DOHH2 (cell line): ENCODE results near the gene ITGB8.

Experiments
- H3F3A ChIP-seq: fragments of 200-600 bp; sonication (generic), shearing (Covaris generic); 2 replicates; pipeline ENCODE4 v1.6.0; 2016; ENCODE audit warnings: antibody characterized with exemption, mild to moderate bottlenecking; ENCODE audit not compliant: control insufficient read depth, insufficient read depth
- H3K27ac ChIP-seq: fragments of 200-600 bp; sonication (generic); 2 replicates; pipeline ENCODE4 v1.5.1; 2014; ENCODE audit warnings: low read depth, mild to moderate bottlenecking, low read length, moderate library complexity
- H3K27me3 ChIP-seq: fragments of 200-600 bp; sonication (generic); 2 replicates; pipeline ENCODE4 v1.6.1; 2014; ENCODE audit warnings: mild to moderate bottlenecking, low read length, mixed read lengths; ENCODE audit not compliant: control insufficient read depth
- H3K36me3 ChIP-seq: fragments of 200-600 bp; sonication (generic); 2 replicates; pipeline ENCODE4 v1.6.1; 2014; ENCODE audit warnings: mild to moderate bottlenecking, low read length, moderate library complexity, mixed read lengths; ENCODE audit not compliant: control insufficient read depth
- H3K4me1 ChIP-seq: fragments of 200-600 bp; sonication (generic); 2 replicates; pipeline ENCODE4 v1.6.1; 2014; ENCODE audit warnings: mild to moderate bottlenecking, low read length, mixed read lengths; ENCODE audit not compliant: control insufficient read depth
- H3K4me2 ChIP-seq: fragments of 200-600 bp; sonication (generic); 2 replicates; pipeline ENCODE4 v1.6.0; 2014; ENCODE audit warnings: mild to moderate bottlenecking, low read length, moderate library complexity
- H3K4me3 ChIP-seq: fragments of 200-600 bp; sonication (generic); 2 replicates; pipeline ENCODE4 v1.5.1; 2014; ENCODE audit warnings: mild to moderate bottlenecking, low read length, mixed read lengths
- H3K79me2 ChIP-seq: fragments of 200-600 bp; sonication (generic); 2 replicates; pipeline ENCODE4 v1.6.1; 2014; ENCODE audit warnings: mild to moderate bottlenecking, low read length, mixed read lengths; ENCODE audit not compliant: control insufficient read depth
- H3K9me2 ChIP-seq: fragments of 200-600 bp; sonication (generic); replicated peaks from 2 replicates; pipeline ENCODE4 v1.6.1; 2014; ENCODE audit warnings: mild to moderate bottlenecking, low read length, mixed read lengths; ENCODE audit not compliant: control insufficient read depth
- H3K9me3 ChIP-seq: fragments of 200-600 bp; sonication (generic); 2 replicates; pipeline ENCODE4 v1.6.1; 2014; ENCODE audit warnings: antibody characterized with exemption, low read length, mixed read lengths; ENCODE audit not compliant: control insufficient read depth, insufficient read depth
- H4K20me1 ChIP-seq: fragments of 200-600 bp; sonication (generic); 2 replicates; pipeline ENCODE4 v1.6.0; 2014; ENCODE audit warnings: low read depth, mild to moderate bottlenecking, antibody characterized with exemption, low read length, moderate library complexity; ENCODE audit not compliant: control insufficient read depth, insufficient read depth
- EZH2phosphoT487 ChIP-seq: fragments of 200-600 bp; sonication (generic); IDR thresholded peaks from 2 replicates; pipeline ENCODE4 v1.6.1; 2017; ENCODE audit warnings: borderline replicate concordance, mild to moderate bottlenecking, antibody characterized with exemption, low read length, moderate library complexity, mixed read lengths
- TF ChIP-seq, protein P1 (sequence below): fragments of 200-600 bp; sonication (generic); IDR thresholded peaks from one replicate; pipeline ENCODE4 v1.5.1; 2014; ENCODE audit warnings: antibody characterized with exemption, mild to moderate bottlenecking, low read depth, low read length; ENCODE audit not compliant: poor library complexity, severe bottlenecking

The ITGB8 gene

DNA sequence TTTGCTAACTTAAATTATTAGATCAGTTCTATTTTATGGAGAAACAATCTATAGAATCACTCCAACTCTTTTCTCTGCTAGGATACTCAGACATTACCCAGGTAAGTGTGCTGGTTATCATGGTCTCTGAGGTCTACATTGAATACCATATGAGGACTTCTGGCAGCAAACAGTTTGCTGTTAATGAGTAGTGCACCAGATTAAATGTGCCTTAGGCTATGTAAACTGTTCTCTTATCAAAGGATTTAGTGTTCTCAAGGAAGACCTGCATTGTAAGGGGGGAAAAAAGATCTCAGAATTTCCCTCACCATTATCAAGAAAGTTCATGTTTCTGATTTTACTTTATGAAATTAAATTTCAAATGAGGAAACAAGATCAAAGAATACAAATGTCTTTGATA, 107.5 kb downstream of the ITGB8 start:
- H3K27ac ChIP-seq, result peak overlapping the region; percentile 42

DNA sequence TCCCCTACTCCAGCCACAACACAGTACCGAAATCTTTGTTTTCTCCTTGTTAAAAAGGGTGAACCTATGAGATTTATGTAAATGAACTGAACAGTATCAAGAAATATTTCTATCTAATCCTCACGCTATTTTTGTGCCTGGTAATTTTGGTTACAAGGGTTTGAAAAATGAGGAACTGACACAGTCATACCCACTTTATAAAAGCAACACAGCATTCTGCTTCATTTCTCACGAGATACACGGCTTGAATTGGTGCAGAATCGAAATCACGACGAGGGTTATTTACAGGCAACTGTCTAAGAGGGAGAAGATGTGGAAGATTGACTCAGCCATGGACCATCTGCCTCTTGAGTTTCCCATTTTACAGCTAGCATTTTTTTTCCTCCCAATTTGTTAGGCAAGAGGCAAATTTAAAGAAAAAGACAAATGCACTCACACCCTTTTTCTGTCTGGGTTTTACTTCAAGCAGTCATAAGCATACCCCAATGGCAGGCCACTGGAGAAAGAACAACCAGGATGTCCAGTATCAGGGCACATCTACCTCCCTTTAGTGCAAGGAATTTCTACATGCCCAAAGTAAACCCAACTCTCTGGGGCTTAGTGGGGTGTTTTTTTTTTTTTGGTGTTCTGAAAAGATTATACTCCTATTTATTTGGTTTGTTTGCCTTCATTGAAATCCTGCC, 108.1 kb downstream of the ITGB8 start:
- H3K27me3 ChIP-seq, result no peaks in the 10 kb centered on the region
- H3K4me3 ChIP-seq, result peak overlapping the region; percentile 34
- no peaks in the 10 kb centered on the region for H3K79me2 ChIP-seq
- H3K4me1 ChIP-seq, result peaks cover 44% of the 10 kb centered on the region
- H4K20me1 ChIP-seq, result no peaks in the 10 kb centered on the region
- no peaks in the 10 kb centered on the region for H3K9me2 ChIP-seq
- H3K4me2 ChIP-seq, result peak overlapping the region; percentile 56
- peaks cover 4% of the 10 kb centered on the region; the same call in 1 of the 2 replicates for H3K9me3 ChIP-seq
- TF ChIP-seq, protein P1, sequence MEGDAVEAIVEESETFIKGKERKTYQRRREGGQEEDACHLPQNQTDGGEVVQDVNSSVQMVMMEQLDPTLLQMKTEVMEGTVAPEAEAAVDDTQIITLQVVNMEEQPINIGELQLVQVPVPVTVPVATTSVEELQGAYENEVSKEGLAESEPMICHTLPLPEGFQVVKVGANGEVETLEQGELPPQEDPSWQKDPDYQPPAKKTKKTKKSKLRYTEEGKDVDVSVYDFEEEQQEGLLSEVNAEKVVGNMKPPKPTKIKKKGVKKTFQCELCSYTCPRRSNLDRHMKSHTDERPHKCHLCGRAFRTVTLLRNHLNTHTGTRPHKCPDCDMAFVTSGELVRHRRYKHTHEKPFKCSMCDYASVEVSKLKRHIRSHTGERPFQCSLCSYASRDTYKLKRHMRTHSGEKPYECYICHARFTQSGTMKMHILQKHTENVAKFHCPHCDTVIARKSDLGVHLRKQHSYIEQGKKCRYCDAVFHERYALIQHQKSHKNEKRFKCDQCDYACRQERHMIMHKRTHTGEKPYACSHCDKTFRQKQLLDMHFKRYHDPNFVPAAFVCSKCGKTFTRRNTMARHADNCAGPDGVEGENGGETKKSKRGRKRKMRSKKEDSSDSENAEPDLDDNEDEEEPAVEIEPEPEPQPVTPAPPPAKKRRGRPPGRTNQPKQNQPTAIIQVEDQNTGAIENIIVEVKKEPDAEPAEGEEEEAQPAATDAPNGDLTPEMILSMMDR, result no peak
- no peak for TF ChIP-seq EZH2phosphoT487
- H3F3A ChIP-seq, result no peaks in the 10 kb centered on the region
- no peaks in the 10 kb centered on the region for H3K36me3 ChIP-seq
- H3K27ac ChIP-seq, result peak overlapping the region; percentile 42

More for the DNA sequence above, 107.5 kb downstream of the ITGB8 start:
- H3K4me3 ChIP-seq, result peak overlapping the region; percentile 34
- no peaks in the 10 kb centered on the region for H3K9me2 ChIP-seq
- H3F3A ChIP-seq, result no peaks in the 10 kb centered on the region
- no peaks in the 10 kb centered on the region for H4K20me1 ChIP-seq
- H3K36me3 ChIP-seq, result no peaks in the 10 kb centered on the region
- H3K9me3 ChIP-seq, result peaks cover 4% of the 10 kb centered on the region; the same call in 1 of the 2 replicates
- H3K4me1 ChIP-seq, result peaks cover 44% of the 10 kb centered on the region
- H3K4me2 ChIP-seq, result peak overlapping the region; percentile 56
- H3K27me3 ChIP-seq, result no peaks in the 10 kb centered on the region
- TF ChIP-seq, protein P1, result no peak
- TF ChIP-seq EZH2phosphoT487, result no peak
- no peaks in the 10 kb centered on the region for H3K79me2 ChIP-seq

DNA sequence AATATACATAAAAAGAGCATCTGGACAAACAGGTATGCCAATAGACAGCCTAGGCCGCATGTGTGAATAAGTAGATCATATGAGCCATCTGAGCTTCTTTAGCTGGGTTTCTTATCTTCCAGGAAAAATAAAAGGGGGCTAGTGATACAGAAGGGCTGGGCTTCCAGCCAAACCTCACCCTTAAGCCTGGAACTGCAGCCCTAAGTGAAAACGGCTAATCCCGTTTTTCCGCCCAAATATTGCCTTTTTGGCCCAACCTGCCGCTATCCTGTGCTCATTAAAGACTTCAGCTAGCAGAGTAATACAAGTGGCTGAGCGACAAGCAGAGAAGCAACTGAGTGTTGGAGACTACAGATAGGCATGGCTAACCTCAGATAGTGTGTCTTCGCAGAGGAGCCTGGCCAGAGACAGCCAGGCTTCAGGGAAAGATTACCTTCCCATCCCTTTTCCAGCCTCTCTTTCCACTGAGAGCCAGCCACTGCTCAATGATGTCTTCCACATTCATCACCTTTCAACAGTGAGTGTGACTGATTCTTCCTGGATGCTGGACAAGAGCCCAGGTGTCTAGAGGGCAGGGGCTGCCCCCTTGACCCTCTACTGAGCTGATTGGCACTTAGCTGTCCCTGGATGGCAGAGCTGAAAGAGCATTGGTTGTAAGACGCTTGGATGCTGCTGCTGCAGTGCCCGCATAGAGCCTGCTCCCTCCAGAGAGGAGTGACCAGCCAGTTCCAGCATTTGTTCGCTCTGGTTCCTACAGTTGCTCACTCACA, 108.9 kb downstream of the ITGB8 start:
- no peaks in the 10 kb centered on the region for H3K79me2 ChIP-seq
- no peaks in the 10 kb centered on the region for H3F3A ChIP-seq
- H3K9me2 ChIP-seq, result no peaks in the 10 kb centered on the region
- H3K36me3 ChIP-seq, result no peaks in the 10 kb centered on the region
- H3K4me2 ChIP-seq, result peak overlapping the region; percentile 56
- peaks cover 4% of the 10 kb centered on the region; the same call in 1 of the 2 replicates for H3K9me3 ChIP-seq
- peak overlapping the region; percentile 42; the same call in 1 of the 2 replicates for H3K27ac ChIP-seq
- H3K27me3 ChIP-seq, result no peaks in the 10 kb centered on the region
- no peak overlapping the region for H3K4me3 ChIP-seq
- H4K20me1 ChIP-seq, result no peaks in the 10 kb centered on the region
- H3K4me1 ChIP-seq, result peaks cover 44% of the 10 kb centered on the region
- TF ChIP-seq, protein P1, result no peak
- no peak for TF ChIP-seq EZH2phosphoT487
